ENCODE results near the gene COL13A1.

Gene COL13A1

DNA sequence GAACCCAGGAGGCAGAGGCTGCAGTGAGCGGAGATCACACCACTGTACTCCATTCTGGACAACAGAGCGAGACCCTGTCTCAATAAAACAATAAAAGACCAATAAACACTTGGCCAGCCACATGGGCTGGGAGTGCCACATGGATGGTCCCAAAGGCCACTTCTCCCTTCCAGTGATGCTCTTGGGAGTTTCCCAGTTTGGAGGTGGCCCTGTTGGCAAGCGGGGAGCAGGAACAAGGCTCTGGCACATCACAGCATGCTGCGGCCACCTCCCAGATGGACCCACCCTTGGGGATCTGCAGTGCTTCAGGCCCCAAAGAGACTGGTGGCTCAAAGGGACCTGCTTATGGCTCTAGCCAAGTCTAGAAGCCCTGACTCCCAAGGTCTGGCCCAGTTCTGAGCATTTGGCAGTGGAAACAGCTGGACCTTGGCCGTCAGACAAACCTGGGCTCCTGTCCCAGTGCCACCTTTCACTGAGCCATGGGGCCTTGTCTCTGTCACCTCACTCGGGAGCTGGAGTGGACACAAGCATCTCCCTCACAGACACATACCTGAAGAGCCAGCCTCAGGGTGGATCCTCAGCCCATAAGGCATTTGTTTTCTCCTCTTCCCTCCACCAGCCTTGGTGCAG is 91.7 kb downstream of the COL13A1 start:
- DNase-seq: no peak

DNA sequence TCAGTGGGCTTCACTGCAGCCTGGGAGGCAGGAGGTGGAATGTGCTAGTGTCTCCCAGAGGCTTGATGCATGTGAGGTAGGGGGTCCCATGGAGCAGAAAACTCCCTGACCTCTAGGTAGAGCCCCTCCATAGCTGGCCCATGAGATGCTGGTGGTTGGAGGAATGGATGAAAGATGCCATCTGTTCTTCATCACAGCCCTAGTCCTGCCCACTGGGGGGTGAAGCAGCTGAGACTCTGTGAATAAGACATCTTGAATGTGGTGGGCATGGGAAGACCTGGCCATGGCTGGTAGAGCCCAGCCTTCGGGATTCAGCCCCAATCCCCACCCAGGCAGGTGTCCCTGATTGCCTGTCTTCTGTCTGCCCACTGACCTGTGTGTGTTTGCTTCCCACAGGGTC is 92.5 kb downstream of the COL13A1 start:
- no peak for DNase-seq

DNA sequence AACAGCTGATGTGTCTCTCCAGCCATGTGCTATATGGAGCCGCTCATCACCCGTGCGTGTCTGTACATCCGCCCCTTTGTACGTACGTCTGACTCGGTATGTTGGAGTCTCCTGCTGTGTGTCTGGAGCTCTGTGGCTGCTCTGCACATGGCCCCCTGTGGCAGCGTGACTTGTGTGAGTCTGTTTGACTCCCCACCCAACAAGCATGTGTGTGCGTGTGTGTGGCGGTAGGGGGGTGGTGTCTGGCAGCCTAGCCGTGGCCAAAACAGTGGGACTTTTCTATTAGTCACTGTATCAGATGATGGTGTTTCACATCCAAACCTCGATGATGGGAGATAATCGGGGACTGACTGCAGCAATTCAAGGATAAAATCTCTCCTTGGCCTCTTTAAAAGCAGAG is 94.1 kb downstream of the COL13A1 start:
- no peak for DNase-seq

DNA sequence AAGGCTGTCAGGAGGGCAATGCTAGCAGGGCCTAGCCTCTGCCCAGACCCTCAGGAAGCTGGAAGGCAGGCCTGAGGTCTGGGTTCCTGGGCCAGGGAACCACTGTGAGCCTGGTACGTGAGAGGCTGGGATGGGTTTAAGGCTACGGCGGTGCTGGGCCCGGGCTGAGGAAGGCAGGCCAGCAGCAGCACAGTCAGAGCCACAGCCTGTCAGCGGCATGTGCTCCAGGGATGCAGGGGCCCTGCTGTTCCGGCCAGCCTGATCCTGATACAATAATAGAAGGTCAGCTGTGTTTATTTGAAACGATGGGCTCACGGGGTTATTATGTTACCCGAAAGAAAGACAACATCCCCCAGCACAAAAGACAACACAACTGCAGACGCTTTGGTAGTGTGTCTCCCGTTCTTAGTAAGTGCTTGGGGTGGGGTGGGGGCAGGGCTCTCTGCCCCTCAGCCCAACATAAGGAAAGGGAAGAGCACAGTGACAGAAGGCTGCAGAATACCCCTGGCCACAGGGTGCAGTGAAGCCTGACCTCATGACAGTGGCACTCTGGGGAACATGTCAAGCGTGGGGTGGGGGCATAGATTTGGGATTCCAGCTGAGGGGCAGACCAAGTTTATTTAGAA is 95.0 kb downstream of the COL13A1 start:
- no peak for DNase-seq

DNA sequence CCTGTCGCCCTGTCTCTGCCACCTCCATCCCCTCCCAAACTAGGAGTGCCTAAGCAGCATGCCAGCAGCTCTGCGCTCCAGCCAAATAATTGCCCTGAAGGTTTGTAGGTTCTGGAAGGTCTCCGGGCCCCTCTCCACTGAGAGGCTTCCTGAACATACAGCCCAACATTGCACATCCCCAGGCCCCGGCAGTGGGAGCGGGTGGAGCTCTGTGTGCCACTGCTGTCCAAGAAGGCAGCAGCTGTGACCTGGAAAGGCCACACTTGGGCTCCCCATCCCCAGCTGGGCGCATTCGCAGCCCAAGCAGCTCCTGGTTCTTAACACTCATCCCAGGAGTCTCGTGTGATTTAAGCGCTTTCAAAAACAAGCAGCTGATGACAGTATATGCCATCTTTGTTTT is 95.7 kb downstream of the COL13A1 start:
- DNase-seq: no peak

DNA sequence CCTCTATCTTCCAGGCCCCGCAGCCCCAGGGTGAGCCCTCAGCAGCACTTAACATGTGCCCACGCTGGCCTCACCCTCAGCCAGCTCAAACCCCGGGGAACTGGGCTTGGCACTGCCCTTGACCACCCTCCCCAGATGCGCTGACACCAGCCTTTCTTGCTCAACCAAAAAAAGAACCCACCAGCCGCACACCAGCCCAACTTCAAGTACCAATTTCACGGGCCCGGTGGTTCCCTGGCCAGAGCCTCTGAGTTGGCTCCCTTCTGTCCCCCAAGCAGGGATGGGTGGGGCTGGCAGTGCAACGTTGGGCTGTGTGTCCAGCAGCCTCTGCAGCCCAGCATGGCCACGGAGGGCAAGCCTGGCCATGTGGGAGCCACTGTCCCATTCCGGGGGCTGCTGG is 96.3 kb downstream of the COL13A1 start:
- DNase-seq: no peak

DNA sequence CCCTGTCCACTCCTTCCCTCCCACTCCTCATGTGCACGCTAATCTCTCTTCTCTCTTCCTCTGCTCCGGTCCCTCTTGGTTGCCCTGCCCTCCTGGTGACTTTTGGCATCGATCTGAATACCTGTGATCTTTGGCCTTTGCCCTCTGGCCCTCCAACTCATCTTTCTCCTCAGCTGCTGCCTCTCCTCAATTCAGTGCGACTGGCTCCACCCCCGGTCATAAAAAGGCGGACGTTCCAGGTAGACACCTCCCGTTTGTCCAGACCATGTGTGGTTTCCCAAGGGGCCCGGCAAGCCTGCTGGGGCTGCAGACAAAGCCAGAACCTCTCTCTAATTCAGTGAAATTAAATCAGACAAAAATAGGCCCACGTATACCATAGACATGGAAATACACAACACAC is 96.8 kb downstream of the COL13A1 start:
- no peak for DNase-seq

DNA sequence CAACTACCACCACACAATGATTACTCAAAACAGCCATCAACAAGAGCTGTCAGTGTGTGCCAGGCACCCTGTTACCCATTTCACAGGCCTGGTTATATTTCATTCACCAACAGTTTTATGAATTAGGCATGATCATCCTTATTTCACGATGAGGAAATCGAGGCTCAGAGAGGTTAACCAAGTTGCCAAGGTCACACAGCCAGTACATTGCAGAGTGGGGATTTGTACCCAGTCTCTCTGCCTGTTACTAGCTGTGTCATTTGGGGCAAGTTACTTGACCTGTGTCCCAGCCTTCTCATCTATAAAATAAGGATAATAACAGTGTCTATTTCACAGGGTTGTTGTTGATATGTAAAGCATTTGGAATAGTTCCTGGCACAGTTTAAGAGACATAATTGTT is 97.2 kb downstream of the COL13A1 start:
- DNase-seq: no peak

DNA sequence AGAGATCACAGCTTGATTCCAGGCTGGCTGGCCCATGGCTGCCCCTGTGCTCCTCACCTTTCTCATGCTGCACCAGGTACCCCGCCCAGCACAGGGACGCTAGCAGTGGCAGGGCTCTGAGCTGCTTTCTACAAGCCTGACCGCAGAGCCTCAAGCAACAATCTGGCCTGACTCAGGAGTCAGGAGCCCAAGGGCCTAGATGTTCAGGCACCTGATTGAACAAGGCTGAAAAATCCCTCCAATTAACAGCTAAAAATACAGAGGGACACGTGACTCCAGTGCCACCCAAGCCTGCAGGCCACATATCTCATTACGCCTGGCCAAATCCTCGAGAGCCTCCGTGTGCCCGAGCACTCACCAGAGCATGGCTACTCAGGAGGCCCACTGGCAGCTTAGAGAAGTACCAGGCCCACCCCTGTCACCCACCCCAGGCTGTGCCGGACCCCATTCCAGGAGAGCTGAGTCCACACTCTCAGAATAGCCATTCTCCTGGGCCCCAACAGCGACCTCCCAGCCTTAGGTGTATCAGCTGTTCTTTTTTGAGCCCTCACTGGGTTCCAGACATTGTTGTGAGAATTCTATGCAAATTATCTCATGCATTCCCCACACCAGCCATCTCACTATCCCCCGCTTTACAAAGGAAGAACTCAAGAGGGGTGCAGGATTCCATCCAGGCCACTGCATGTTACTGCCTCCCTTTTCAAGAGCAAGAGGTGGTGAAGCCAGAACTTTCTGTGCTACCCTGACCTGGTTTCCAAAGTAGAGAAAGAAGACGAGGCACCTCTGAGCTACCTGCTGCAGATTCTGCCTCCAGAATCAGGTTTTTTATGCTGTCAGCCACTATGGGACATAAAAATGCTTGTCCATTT is 98.3 kb downstream of the COL13A1 start:
- DNase-seq: no peak

DNA sequence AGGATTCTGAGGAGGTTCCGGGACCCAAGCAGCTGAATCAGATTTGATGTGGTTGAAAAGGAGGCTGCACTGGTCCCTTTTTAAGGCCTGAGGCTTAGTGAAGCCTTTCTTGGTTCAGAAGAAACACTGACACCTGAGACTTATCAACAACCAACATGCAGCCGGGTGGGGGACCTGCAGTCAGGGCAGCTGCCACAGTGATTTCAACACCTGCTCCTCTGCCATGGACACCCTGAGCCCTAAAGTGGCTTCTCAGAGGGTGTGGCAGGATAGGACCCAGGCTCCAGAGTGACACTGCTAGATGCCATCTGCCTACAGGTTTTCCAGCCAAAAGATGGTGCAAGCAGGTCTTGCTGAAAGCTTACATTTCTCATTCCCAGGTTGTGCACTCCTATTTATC is 99.3 kb downstream of the COL13A1 start:
- no peak for DNase-seq

DNA sequence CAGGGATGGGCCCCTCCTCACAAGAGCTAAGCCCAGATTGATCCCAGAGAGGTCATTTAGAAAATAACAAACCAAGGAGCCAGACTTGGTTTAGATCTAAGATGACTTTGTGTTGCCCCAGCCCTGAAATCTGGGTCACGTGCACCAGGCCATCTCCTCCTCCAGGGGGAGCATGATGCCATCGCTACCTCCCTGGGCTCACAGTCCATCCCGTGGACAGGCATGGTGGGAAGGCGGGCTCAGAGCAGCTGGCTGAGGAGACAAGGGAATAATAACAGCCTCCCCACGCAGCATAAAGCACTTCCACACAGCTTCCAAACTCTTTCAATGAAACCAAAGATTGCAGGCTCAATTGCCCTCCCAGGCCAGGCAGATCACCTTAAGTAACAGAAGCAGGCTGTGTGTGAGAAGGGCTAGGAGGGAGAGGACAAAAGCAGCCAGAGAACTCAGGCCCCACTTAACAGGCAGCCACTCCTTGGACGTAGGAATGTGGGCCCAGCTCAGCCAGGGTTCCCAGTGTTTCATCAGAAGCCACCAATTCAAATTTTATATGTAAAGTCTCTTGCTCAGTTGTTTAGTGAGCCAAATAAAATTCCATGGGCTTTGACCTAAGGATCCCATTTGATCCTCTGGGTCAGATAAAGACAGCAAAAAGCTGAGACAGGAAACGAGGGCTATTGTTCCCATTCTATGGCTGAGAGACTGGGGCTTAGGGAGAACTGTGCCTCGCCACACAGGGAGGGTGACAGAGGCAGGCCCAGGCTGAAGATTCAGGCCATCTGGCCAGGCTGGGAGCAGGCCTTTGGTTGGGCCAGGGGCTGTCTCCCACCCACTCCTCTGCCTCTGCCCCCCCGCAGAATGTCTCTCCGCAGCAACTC is 100.2 kb downstream of the COL13A1 start:
- no peak for DNase-seq

DNA sequence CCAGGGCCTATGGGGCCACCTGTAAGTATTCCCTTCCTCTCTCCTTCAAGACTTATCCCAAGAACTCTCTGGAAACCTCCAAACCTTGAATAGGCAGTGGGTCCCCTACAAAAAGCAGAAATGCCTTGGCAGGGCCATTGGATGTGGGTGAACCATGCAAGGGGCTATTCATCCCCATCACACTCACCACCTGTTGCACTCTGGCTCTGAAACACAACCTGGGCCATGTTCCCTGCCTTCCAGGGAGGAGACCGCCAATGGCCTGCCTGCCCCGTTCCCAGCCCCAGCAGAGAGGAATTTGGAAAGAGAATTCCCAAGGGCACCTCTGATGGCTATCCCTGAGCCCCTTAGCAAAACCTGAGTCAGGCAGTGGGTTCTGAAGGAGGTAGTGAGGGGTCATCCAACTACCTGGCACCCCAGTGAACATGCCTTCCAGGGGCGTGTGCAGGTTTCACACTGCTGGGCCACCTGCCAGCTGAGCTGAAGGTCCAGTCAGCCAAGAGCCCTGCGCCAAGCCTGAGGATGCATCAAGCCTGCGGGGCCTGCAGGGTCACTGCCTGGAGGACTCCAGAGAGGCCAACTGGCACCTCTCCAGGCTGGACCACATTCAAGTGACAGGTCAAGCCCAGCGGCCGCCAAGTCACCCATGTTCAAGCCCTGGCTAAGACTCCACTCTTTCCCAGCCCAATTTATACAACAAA is 101.3 kb downstream of the COL13A1 start:
- no peak for DNase-seq

DNA sequence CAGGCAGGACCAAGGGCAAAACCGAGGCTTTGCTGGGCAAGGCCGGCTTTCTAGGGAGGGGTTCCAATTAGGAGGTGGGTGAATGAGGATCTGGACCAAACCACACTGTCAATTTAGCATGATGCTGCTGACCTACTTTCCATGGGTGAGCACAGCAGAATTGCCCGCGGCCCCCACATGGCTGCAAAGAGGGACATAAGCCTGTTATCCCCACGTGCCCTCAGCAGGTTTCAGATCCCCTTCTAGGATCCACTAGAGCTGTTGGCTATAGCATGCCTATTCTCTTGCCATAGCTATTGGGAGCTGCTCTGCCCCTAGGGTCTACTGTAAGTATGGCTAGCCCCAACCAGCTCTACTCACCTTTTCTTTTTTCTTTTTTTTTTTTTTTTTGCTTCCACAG is 102.8 kb downstream of the COL13A1 start:
- no peak for DNase-seq

DNA sequence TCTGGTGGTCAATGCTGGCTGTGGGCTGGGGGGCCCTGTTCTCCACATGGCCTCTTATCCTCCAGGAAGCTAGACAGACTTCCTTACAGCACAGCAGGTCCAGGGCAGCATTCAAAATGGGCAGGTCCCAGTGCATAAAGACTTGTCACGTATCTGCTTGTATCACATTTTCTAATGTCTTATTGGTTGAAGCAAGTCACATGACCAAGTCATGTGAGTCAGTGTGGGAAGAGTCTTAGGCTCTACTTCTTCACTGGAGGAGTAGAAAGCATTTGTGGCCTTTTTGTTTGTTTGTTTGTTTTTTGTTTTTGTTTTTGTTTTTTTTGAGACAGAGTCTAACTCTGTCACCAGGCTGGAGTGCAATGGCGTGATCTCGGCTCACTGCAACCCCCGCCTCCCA is 104.7 kb downstream of the COL13A1 start:
- DNase-seq: no peak

DNA sequence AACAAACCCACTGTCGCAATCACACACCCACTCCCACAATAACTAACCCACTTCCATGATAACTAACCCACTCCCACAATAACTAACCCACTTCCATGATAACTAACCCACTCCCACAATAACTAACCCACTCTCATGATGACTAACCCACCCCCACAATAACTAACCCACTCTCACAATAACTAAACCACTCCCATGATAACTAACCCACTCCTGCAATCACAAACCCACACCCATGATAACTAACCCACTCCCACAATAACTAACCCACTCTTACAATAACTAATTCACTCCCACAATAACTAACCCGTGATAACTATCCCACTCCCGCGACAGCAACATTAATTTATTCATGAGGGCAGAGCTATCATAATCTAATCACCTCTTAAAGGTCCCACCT is 105.8 kb downstream of the COL13A1 start:
- DNase-seq: no peak

DNA sequence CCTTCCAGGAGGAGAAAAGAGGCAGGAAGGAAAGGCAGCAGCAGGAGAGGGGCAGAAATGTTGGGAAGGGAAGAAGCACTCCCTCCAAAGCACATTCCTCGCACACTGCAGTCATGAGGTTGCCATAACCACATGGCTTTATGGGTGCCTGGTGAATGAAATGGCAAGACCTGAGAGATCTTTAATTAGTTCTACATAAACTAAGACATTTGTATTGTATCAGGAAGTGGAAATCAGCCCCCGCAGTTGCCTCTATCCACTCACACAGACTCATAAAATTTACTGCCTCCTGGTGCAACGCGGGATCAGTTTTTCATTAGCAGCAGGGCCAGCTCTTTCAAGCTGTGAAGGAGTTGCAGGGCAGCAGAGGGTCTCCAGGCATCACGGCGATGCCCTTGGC is 106.4 kb downstream of the COL13A1 start:
- no peak for DNase-seq

DNA sequence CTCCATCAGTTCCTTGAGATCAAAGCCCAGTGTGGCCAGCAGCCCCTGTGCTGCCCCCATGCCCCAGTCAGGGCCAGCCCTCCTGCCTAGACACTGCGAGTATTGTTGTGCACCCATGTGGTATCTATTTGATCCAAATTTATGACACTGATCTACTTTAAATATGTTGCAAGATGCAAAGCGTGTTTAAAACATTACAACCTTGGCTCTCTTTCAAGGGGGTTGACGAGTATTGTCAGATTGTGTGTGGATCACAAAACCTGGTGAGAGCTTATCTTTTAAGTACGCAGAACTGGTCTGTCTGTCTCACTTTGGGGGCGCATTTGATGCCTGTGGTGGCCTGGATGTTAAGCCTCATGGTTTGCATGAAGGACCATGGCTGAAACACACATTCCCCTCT is 108.9 kb downstream of the COL13A1 start:
- DNase-seq: no peak

DNA sequence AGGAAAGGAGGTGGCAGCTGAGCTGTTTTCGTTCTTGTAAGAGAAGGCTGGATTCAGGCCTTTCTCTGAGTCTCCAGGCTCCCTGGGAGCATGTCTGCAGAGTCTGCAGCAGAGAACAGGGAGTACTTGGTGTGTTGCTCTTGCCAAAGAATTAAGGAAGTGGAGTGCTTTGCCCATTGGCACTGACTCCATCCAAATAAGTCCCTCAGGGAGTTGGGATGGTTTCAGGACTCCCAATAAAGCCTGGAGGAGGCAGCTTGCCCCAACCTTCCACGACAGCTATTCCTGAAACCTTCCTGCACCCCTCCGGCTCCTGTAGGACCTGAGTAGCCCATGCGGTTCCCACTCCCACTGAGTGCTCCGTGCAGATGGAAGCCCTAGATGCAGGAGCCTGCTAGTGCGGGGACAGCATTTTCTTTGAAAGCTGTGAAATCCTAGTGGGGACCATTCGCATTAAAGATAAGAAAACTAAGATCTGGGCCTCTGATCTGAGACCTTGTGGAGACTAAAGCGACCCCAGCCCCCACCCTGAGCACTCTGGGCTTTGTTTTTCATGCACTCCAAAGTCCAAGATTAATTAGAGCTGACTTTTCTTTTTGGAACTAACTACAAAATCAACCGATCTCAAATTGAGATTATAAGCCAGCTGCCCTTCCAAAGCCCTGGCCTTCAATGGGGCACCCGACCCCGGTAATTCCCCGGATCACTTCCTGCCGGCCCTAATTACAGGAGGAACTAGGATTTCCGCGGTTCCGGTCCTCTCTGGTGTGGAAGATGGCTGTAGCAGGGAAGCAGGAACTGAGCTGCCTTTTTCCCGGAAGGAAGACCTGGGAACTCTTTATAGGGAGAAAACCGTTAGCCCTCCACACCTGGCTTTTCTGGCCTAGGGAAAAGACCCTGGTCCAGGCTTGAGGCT is 110.2 kb downstream of the COL13A1 start:
- no peak for DNase-seq

DNA sequence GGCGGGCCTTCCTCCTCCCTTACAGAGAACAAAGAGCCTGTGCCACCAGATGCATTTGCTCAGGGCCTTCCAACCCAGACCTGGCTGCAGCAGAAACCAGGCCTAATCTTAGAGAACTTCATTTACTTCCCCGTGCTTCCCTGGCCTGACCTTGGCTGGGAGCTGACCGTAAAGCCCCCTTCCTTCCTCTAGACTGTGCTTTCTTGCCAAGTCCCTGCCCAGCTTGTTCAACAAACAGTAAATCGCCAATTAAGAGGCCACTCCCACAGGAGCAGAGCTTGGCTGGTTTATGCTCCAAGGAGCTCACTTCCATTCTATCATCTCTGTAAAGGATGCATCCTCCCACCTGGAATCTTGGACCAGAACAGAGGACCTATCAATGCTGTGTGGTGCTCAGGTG is 110.9 kb downstream of the COL13A1 start:
- DNase-seq: no peak

DNA sequence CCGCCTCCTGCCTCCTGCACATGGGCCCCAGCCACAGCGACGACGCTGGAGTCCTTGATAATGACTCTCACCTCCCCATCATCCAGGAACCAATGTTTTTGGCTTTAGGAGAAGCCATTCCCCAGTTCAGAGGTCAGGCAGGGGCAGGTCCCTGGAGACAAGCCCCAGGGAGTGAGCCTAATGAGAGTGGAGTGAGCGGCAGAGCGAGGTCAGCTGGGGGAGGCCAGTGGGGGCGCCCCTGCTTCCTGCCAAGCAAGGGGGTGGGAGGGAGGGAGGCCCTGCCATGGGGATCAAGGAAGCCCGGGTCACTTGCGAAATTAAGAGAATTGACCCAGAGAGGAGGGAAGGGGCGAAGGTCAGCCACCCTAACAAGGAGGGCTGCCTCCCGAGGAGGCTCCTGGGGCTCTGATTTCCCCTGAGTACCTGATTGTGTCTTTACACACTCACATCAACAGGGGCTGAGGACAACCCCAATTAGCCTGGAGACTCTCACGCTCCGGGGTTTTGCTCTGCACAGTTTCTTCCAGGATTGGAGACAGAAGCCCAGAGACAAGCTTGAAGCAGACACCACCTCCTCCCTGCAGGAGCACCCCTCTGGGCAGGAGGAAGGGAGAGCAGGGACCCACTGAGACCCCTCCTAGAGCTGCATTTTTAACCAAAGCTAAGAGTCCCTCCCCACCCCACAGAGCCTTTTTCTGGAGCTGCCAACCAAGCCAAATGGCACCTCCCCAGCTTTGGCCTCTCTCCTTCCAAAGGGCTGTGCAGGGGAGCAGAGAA is 112.1 kb downstream of the COL13A1 start:
- DNase-seq: no peak

Measured in activated CD4-positive, CD25-positive, alpha-beta regulatory T cell (primary cell).